NCI-H524 (cell line): ENCODE data around the gene PDXK.

Source experiments
- DNase-seq, 2 experiments: peaks; one replicate each; lab custom pipeline; 2025; lab: John Stamatoyannopoulos, UW

The PDXK gene

GRCh38 chr21:43723648-43724047 is 4.7 kb downstream of the PDXK start:
- DNase-seq: no peak

GRCh38 chr21:43726686-43727518 is 8.0 kb downstream of the PDXK start:
- no peak for DNase-seq

GRCh38 chr21:43727519-43728153 is 8.7 kb downstream of the PDXK start:
- peak; percentile 39 to 62 for DNase-seq

GRCh38 chr21:43728154-43728466 is 9.2 kb downstream of the PDXK start:
- DNase-seq: peak in 1 of 2 experiments; percentile 43

- DNase-seq: peak; percentile 90 to 91
Measured at GRCh38 chr21:43728467-43729390, 9.8 kb downstream of the PDXK start.

GRCh38 chr21:43731476-43731875 is 12.5 kb downstream of the PDXK start:
- no peak for DNase-seq

- DNase-seq: no peak
Measured at GRCh38 chr21:43731891-43732711, 13.2 kb downstream of the PDXK start.

GRCh38 chr21:43733060-43733459 is 14.1 kb downstream of the PDXK start:
- DNase-seq: no peak

GRCh38 chr21:43733529-43734071 is 14.7 kb downstream of the PDXK start:
- DNase-seq: no peak

- no peak for DNase-seq
Measured at GRCh38 chr21:43734131-43734927, 15.4 kb downstream of the PDXK start.

GRCh38 chr21:43734928-43735229 is 15.9 kb downstream of the PDXK start:
- no peak for DNase-seq

GRCh38 chr21:43735236-43736091 is 16.5 kb downstream of the PDXK start:
- DNase-seq: no peak

- DNase-seq: no peak
Measured at GRCh38 chr21:43736224-43736883, 17.4 kb downstream of the PDXK start.

- DNase-seq: no peak
Measured at GRCh38 chr21:43737158-43737950, 18.4 kb downstream of the PDXK start.

- no peak for DNase-seq
Measured at GRCh38 chr21:43739621-43740435, 20.9 kb downstream of the PDXK start.

GRCh38 chr21:43740497-43741156 is 21.7 kb downstream of the PDXK start:
- DNase-seq: no peak
